GM23338 (cell line): ENCODE results near the gene CFAP97D2. TPM values are rescaled to one million over a fixed set of nuclear protein-coding genes. Genes with fewer than 3 reads are reported as not detected.

Experiments
- ATAC-seq: fragments of 200-7000 bp; cut with Tn5 transposase; 3 replicates; pipeline ENCODE4 v1.9.1; 2020
- DNase-seq: peaks from one replicate; pipeline ENCODE4 v3.0.0-alpha.2; 2015; ENCODE audit warnings: low spot score
- H2AFZ ChIP-seq: fragments of 200-600 bp; sonication (generic); 2 replicates; pipeline ENCODE4 v1.8.0; 2016; ENCODE audit warnings: antibody characterized with exemption, mild to moderate bottlenecking, moderate library complexity
- H3F3A ChIP-seq: fragments of 200-600 bp; sonication (generic); replicated peaks from 2 replicates; pipeline ENCODE4 v1.8.0; 2017; ENCODE audit warnings: antibody characterized with exemption, mixed run types, low read depth
- H3K27ac ChIP-seq: fragments of 200-600 bp; sonication (generic); 2 replicates; pipeline ENCODE4 v1.6.1; 2016; ENCODE audit warnings: low read depth
- H3K27me3 ChIP-seq: fragments of 200-600 bp; sonication (generic); 2 replicates; pipeline ENCODE4 v1.8.0; 2016; ENCODE audit warnings: mild to moderate bottlenecking, mixed run types, moderate library complexity; ENCODE audit not compliant: insufficient read depth
- H3K36me3 ChIP-seq: fragments of 200-600 bp; sonication (generic); 2 replicates; pipeline ENCODE4 v1.8.0; 2016; ENCODE audit warnings: mild to moderate bottlenecking; ENCODE audit not compliant: insufficient read depth
- H3K4me1 ChIP-seq: fragments of 200-600 bp; sonication (generic); 2 replicates; pipeline ENCODE4 v1.8.0; 2016; ENCODE audit warnings: mild to moderate bottlenecking, moderate library complexity; ENCODE audit not compliant: insufficient read depth
- H3K4me2 ChIP-seq: fragments of 200-600 bp; sonication (generic); 2 replicates; pipeline ENCODE4 v1.7.1; 2017; ENCODE audit warnings: mixed run types
- H3K4me3 ChIP-seq: fragments of 200-600 bp; sonication (generic); 2 replicates; pipeline ENCODE4 v1.6.1; 2016; ENCODE audit warnings: mixed run types
- H3K79me2 ChIP-seq: fragments of 200-600 bp; sonication (generic); replicated peaks from 2 replicates; pipeline ENCODE4 v1.8.0; 2017; ENCODE audit warnings: mild to moderate bottlenecking; ENCODE audit not compliant: insufficient read depth
- H3K9me2 ChIP-seq: fragments of 200-600 bp; sonication (generic); 2 replicates; pipeline ENCODE4 v1.8.0; 2017; ENCODE audit not compliant: insufficient read depth
- H4K20me1 ChIP-seq: fragments of 200-600 bp; sonication (generic); replicated peaks from 2 replicates; pipeline ENCODE4 v1.8.0; 2017; ENCODE audit warnings: mild to moderate bottlenecking; ENCODE audit not compliant: insufficient read depth
- H3K27ac Mint-ChIP-seq: 2 replicates; pipeline ENCODE4 v1.8.0; 2020; ENCODE audit warnings: inconsistent platforms, mild to moderate bottlenecking, moderate library complexity, mixed read lengths
- H3K27me3 Mint-ChIP-seq: 3 replicates; pipeline ENCODE4 v1.8.0; 2022; ENCODE audit warnings: low read depth, mild to moderate bottlenecking, moderate library complexity, mixed read lengths, inconsistent platforms; ENCODE audit not compliant: insufficient read depth, poor library complexity
- H3K36me3 Mint-ChIP-seq: 3 replicates; pipeline ENCODE4 v1.8.0; 2021; ENCODE audit warnings: low read depth, mild to moderate bottlenecking, inconsistent platforms, moderate library complexity, mixed read lengths
- H3K4me1 Mint-ChIP-seq: 3 replicates; pipeline ENCODE4 v1.8.0; 2020; ENCODE audit warnings: mild to moderate bottlenecking, inconsistent platforms, mixed read lengths
- H3K4me3 Mint-ChIP-seq: 3 replicates; pipeline ENCODE4 v1.8.0; 2021; ENCODE audit warnings: moderate library complexity, mild to moderate bottlenecking, inconsistent platforms, mixed read lengths
- H3K9me3 Mint-ChIP-seq: 3 replicates; pipeline ENCODE4 v1.8.0; 2020; ENCODE audit warnings: moderate library complexity, mild to moderate bottlenecking, inconsistent platforms, mixed read lengths
- CREB1 ChIP-seq: fragments of 250-450 bp; sonication (Bioruptor Pico); IDR thresholded peaks from 2 replicates; pipeline ENCODE4 v1.5.0; 2020; ENCODE audit warnings: low read depth, mild to moderate bottlenecking, moderate library complexity
- EZH2 ChIP-seq: fragments of 200-600 bp; sonication (generic); IDR thresholded peaks from one replicate; pipeline ENCODE4 v1.8.0; 2017; ENCODE audit warnings: antibody characterized with exemption, mild to moderate bottlenecking, low read depth; ENCODE audit not compliant: unreplicated experiment
- EZH2phosphoT487 ChIP-seq: fragments of 200-600 bp; sonication (generic); IDR thresholded peaks from one replicate; pipeline ENCODE4 v1.8.1; 2018; ENCODE audit warnings: antibody characterized with exemption; ENCODE audit not compliant: unreplicated experiment
- JUNB ChIP-seq: IDR thresholded peaks from one replicate; pipeline ENCODE4 v1.6.1; 2016; ENCODE audit warnings: antibody characterized with exemption; ENCODE audit not compliant: unreplicated experiment
- NANOG ChIP-seq: IDR thresholded peaks from 2 replicates; pipeline ENCODE4 v1.6.1; 2016; ENCODE audit warnings: antibody characterized with exemption, borderline replicate concordance
- POLR2AphosphoS5 ChIP-seq: IDR thresholded peaks from 2 replicates; pipeline ENCODE4 v1.6.1; 2016; ENCODE audit warnings: antibody characterized with exemption, low read depth
- STAT1 ChIP-seq: IDR thresholded peaks from one replicate; pipeline ENCODE4 v1.6.1; 2016; ENCODE audit warnings: antibody characterized with exemption; ENCODE audit not compliant: unreplicated experiment
- ZNF331 ChIP-seq: fragments of 250-450 bp; sonication (Bioruptor Pico); IDR thresholded peaks from 2 replicates; pipeline ENCODE4 v1.5.0; 2020; ENCODE audit warnings: low read depth, mild to moderate bottlenecking, moderate library complexity
- polyA plus RNA-seq: library from polyadenylated mRNA; unstranded; fragments of >200 nt; fragmentation: Nextera tagmentation; extraction: Ambion mirVana; gene quantifications from 2 replicates; pipeline ENCODE4 v1.2.1, GENCODE V29; 2016
- total RNA-seq: library from RNA; depleted of rRNA; stranded (reverse); fragments of >200 nt; shearing (Covaris generic); gene quantifications from 2 replicates; pipeline ENCODE4 v1.2.3, GENCODE V29; 2014
- TF ChIP-seq, protein P1 (sequence below): fragments of 250-450 bp; sonication (Bioruptor Pico); IDR thresholded peaks from 2 replicates; pipeline ENCODE4 v1.5.0; 2020; ENCODE audit warnings: mild to moderate bottlenecking, moderate library complexity

The CFAP97D2 gene
- total and polyA plus RNA-seq, 2 experiments from 2014 or later: not detected

DNA sequence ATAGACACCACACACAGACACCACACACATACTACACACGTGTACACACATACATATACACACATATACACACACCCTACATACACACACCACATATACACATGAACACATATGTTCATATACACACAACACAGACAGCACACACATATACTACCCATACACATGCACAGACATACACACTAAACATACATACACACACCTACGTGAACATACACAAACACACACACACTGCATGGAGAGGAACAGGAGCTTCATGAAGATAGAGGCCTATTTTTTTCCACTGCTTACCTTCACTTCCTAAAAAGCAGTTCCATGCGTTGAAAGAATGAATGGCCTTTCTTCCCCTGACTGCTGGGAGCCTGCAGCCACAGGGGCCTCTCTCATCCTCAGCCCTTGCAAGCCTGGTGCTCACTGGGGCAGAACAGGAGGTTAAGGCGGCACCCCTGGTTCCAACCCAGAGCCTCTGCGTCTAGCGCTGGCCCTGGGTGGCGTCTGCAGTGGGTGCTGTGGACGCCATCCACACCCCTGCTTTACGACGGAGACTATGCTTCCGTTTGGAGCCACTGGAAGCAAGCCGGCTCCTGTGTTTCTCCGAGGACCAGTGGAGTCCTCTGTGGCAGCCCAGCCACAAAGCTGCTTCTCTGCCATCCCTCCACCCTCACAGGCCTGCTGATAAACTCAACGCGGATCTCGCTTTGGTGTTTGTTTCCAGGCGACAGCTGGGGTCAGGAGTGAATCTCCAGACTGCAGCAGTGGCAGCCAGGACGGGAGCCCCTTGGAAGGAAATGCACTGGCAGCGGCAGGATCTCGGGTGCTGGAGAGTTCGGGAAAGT is 44.7 kb upstream of the CFAP97D2 start (continued):
- TF ChIP-seq POLR2AphosphoS5: no peak
- TF ChIP-seq CREB1 (CRISPR knock-in tag): no peak

GRCh38 chr13:114134944-114135610 is 44.0 kb upstream of the CFAP97D2 start:
- Histone ChIP-seq H3K36me3 (no peaks in the 10 kb centered on the region; the same call in 1 of the 2 replicates), H3K79me2 (peaks cover 16% of the 10 kb centered on the region)
- H3K4me3 Mint-ChIP-seq: no peak overlapping the region

More at GRCh38 chr13:114134944-114135610, 44.0 kb upstream of the CFAP97D2 start:
- ATAC-seq: no peak
- H2AFZ ChIP-seq: no peak overlapping the region
- no peak overlapping the region for H3K4me2 ChIP-seq
- Mint-ChIP-seq H3K27ac (no peak overlapping the region), H3K4me1 (peaks cover 24% of the 10 kb centered on the region), H3K36me3 (peaks cover 3% of the 10 kb centered on the region; the same call in 1 of the 3 replicates), H3K9me3 (peaks cover 7% of the 10 kb centered on the region), H3K27me3 (peaks cover 17% of the 10 kb centered on the region)
- peaks cover 8% of the 10 kb centered on the region for H3K4me1 ChIP-seq
- peaks cover 5% of the 10 kb centered on the region; the same call in 1 of the 2 replicates for H3K27me3 ChIP-seq
- no peaks in the 10 kb centered on the region for H3K9me2 ChIP-seq
- no peaks in the 10 kb centered on the region; the same call in 1 of the 2 replicates for H4K20me1 ChIP-seq
- TF ChIP-seq ZNF331 (CRISPR knock-in tag) (no peak), EZH2 (no peak), CREB1 (CRISPR knock-in tag) (no peak), STAT1 (no peak), NANOG (no peak), POLR2AphosphoS5 (no peak), EZH2phosphoT487 (no peak), JUNB (no peak)
- TF ChIP-seq, protein P1, sequence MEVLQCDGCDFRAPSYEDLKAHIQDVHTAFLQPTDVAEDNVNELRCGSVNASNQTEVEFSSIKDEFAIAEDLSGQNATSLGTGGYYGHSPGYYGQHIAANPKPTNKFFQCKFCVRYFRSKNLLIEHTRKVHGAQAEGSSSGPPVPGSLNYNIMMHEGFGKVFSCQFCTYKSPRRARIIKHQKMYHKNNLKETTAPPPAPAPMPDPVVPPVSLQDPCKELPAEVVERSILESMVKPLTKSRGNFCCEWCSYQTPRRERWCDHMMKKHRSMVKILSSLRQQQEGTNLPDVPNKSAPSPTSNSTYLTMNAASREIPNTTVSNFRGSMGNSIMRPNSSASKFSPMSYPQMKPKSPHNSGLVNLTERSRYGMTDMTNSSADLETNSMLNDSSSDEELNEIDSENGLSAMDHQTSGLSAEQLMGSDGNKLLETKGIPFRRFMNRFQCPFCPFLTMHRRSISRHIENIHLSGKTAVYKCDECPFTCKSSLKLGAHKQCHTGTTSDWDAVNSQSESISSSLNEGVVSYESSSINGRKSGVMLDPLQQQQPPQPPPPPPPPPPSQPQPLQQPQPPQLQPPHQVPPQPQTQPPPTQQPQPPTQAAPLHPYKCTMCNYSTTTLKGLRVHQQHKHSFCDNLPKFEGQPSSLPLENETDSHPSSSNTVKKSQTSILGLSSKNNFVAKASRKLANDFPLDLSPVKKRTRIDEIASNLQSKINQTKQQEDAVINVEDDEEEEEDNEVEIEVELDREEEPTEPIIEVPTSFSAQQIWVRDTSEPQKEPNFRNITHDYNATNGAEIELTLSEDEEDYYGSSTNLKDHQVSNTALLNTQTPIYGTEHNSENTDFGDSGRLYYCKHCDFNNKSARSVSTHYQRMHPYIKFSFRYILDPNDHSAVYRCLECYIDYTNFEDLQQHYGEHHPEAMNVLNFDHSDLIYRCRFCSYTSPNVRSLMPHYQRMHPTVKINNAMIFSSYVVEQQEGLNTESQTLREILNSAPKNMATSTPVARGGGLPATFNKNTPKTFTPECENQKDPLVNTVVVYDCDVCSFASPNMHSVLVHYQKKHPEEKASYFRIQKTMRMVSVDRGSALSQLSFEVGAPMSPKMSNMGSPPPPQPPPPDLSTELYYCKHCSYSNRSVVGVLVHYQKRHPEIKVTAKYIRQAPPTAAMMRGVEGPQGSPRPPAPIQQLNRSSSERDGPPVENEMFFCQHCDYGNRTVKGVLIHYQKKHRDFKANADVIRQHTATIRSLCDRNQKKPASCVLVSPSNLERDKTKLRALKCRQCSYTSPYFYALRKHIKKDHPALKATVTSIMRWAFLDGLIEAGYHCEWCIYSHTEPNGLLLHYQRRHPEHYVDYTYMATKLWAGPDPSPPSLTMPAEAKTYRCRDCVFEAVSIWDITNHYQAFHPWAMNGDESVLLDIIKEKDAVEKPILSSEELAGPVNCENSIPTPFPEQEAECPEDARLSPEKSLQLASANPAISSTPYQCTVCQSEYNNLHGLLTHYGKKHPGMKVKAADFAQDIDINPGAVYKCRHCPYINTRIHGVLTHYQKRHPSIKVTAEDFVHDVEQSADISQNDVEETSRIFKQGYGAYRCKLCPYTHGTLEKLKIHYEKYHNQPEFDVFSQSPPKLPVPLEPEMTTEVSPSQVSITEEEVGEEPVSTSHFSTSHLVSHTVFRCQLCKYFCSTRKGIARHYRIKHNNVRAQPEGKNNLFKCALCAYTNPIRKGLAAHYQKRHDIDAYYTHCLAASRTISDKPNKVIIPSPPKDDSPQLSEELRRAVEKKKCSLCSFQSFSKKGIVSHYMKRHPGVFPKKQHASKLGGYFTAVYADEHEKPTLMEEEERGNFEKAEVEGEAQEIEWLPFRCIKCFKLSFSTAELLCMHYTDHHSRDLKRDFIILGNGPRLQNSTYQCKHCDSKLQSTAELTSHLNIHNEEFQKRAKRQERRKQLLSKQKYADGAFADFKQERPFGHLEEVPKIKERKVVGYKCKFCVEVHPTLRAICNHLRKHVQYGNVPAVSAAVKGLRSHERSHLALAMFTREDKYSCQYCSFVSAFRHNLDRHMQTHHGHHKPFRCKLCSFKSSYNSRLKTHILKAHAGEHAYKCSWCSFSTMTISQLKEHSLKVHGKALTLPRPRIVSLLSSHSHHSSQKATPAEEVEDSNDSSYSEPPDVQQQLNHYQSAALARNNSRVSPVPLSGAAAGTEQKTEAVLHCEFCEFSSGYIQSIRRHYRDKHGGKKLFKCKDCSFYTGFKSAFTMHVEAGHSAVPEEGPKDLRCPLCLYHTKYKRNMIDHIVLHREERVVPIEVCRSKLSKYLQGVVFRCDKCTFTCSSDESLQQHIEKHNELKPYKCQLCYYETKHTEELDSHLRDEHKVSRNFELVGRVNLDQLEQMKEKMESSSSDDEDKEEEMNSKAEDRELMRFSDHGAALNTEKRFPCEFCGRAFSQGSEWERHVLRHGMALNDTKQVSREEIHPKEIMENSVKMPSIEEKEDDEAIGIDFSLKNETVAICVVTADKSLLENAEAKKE (CRISPR knock-in tag): no peak
- 0 out of 2 replicates have a peak overlapping the region, but pooled peaks have one; percentile 32 for H3K27ac ChIP-seq
- peaks cover 20% of the 10 kb centered on the region; the same call in 1 of the 2 replicates for H3F3A ChIP-seq
- H3K4me3 ChIP-seq: no peak overlapping the region
- DNase-seq: no peak
